Breast epithelium (tissue), 3 donors: ENCODE data around the gene GPR142.

ENCODE experiments used
- POLR2A ChIP-seq: fragments of 450-650 bp; IDR thresholded peaks from one replicate; pipeline ENCODE4 v1.6.1; 2016; ENCODE audit warnings: antibody characterized with exemption, mild to moderate bottlenecking, moderate library complexity
- POLR2AphosphoS5 ChIP-seq, 3 donors: sonication (generic); formaldehyde crosslinking; IDR thresholded peaks; one replicate each; pipeline ENCODE4 v1.6.1; 2017; ENCODE audit warnings: antibody characterized with exemption in 3 of 3

DNA sequence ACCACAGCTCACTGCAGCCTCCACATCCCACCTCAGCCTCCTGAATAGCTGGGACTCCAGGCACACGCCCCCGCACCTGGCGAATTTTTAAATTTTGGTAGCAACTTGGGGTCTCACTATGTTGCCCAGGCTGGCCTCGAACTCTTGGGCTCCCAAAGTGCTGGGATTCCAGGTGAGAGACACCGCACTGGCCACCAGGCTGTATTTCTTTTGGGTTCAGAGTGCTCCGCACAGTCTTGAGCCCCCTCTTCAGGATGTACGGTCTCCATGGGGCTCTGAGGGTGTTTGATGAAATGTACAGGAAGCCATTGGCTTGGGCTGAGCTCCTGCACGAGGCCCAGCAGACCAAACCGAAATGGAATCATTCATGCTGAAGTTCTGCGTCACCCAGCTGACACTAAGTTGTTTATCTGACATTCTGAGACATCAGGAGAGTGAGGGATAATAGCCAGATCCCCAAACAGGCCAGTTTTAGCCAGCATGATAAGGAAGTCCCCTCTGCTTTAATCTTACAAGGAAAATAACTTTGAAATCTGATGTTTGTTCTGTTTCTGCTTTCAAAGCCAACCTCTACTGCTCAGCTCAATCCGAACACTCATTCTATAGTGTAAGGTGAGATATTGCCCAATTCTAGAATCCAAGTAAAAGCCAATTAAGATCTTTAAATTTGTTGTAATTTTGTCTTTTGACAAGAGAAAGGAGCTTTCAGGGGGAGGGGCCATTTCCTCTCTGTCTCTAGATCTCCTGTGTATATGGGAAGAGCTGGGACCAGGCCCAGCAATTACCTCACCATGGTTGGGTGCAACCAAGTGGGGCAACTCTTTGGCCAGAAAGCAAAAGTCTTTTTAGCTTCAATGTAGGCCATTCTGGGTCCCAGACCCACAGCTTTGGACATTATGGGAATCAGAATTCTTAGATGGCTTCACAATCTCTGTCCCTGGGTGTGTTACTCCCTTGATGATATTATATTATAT is 23.7 kb downstream of the GPR142 start:
- TF ChIP-seq POLR2AphosphoS5 (IDR thresholded peaks at IDR 0.05), result no peak
- TF ChIP-seq POLR2A, result no peak
